GM13977 (cell line): Measurements from ENCODE around the gene DNAJA3.

Experiments used
- DNase-seq: peaks from one replicate; pipeline ENCODE4 v3.0.0; 2012; ENCODE audit warnings: low spot score
- CTCF ChIP-seq: IDR thresholded peaks from 2 replicates; pipeline ENCODE4 v1.5.1; 2012; ENCODE audit warnings: mild to moderate bottlenecking, control low read depth; ENCODE audit not compliant: insufficient read depth; ENCODE audit errors: extremely low read depth, missing control alignments
- in situ Hi-C: fragments of 300-500 bp; cut with MboI; formaldehyde crosslinking; loops from one replicate; pipeline ENCODE4 v1.12.0; 2022; ENCODE audit warnings: low sequenced_read_pairs, low pct_unique_long_range_greater_than_20kb, mixed read lengths, inconsistent platforms; ENCODE audit not compliant: unreplicated experiment

DNAJA3 gene

GRCh38 chr16:4388271-4389021, 37.2 kb upstream of the DNAJA3 start:
- TF ChIP-seq CTCF, result no peak
- no peak for DNase-seq
- in situ Hi-C loops, result no loop called here

GRCh38 chr16:4389051-4389955, 36.4 kb upstream of the DNAJA3 start:
- no peak for TF ChIP-seq CTCF
- no peak for DNase-seq

GRCh38 chr16:4390266-4391260, 35.1 kb upstream of the DNAJA3 start:
- in situ Hi-C loops, result no loop called here
- TF ChIP-seq CTCF, result no peak

More at GRCh38 chr16:4389051-4389955, 36.4 kb upstream of the DNAJA3 start:
- in situ Hi-C loops, result no loop called here

GRCh38 chr16:4391631-4392381, 33.9 kb upstream of the DNAJA3 start:
- in situ Hi-C loops, result no loop called here
- TF ChIP-seq CTCF, result no peak
- no peak for DNase-seq

More at GRCh38 chr16:4390266-4391260, 35.1 kb upstream of the DNAJA3 start:
- no peak for DNase-seq

GRCh38 chr16:4392382-4393239, 33.1 kb upstream of the DNAJA3 start:
- in situ Hi-C loops, result no loop called here
- no peak for TF ChIP-seq CTCF
- DNase-seq, result no peak
